Panc1 (cell line): ENCODE measurements around the gene TBCK. TPM values are rescaled to one million over a fixed set of nuclear protein-coding genes. Genes with fewer than 3 reads are reported as not detected.

ENCODE experiments used
- ATAC-seq: fragments of 200-7000 bp; cut with Tn5 transposase; 2 replicates; pipeline ENCODE4 v1.9.1; 2020; ENCODE audit warnings: mild to moderate bottlenecking, moderate library complexity
- BruUV-seq: library from RNA; stranded (reverse); fragments of 400-500 nt; replicated peaks from 2 replicates; lab custom pipeline; 2021; lab: Mats Ljungman, UMichigan
- CTCF ChIA-PET: fragments of 300-600 bp; sonication (Branson Sonifier 250); formaldehyde crosslinking; loops from one replicate; lab custom pipeline; 2022; ENCODE audit warnings: antibody characterized with exemption; lab: Charles Lee
- POLR2A ChIA-PET: fragments of 300-600 bp; sonication (Branson Sonifier 250); formaldehyde crosslinking; loops from one replicate; lab custom pipeline; 2022; ENCODE audit warnings: antibody characterized with exemption; lab: Charles Lee
- DNase-seq: peaks from one replicate; pipeline ENCODE4 v3.0.0-alpha.2; 2010; ENCODE audit warnings: low read depth, low spot score
- H3K27ac ChIP-seq: 2 replicates; pipeline ENCODE4 v1.5.1; 2011; ENCODE audit warnings: mild to moderate bottlenecking, low read length, inconsistent platforms
- H3K27me3 ChIP-seq: fragments of 200-500 bp; sonication (Bioruptor generic); 2 replicates; pipeline ENCODE4 v1.6.0; 2014; ENCODE audit warnings: low read length, inconsistent platforms; ENCODE audit not compliant: control insufficient read depth, insufficient read depth
- H3K36me3 ChIP-seq: fragments of 200-500 bp; sonication (Bioruptor generic); 2 replicates; pipeline ENCODE4 v1.5.1; 2014; ENCODE audit warnings: inconsistent platforms, mild to moderate bottlenecking, low read length, moderate library complexity; ENCODE audit not compliant: control insufficient read depth, insufficient read depth
- H3K4me1 ChIP-seq: 2 replicates; pipeline ENCODE4 v1.5.1; 2011; ENCODE audit warnings: inconsistent platforms, mild to moderate bottlenecking, low read length, moderate library complexity; ENCODE audit not compliant: control insufficient read depth, insufficient read depth
- H3K4me3 ChIP-seq, 2 experiments: 2 replicates each; pipeline ENCODE4 v1.5.1; 2011 to 2012; ENCODE audit warnings: low read depth in 2 of 2, low read length in 2 of 2, mild to moderate bottlenecking in 2 of 2, inconsistent platforms in 1 of 2, moderate library complexity in 1 of 2
- H3K9me3 ChIP-seq: fragments of 200-500 bp; sonication (Bioruptor generic); 2 replicates; pipeline ENCODE4 v1.5.1; 2014; ENCODE audit warnings: low read depth, mild to moderate bottlenecking, inconsistent platforms, low read length, moderate library complexity; ENCODE audit not compliant: control insufficient read depth, insufficient read depth
- POLR2AphosphoS5 ChIP-seq: IDR thresholded peaks from 2 replicates; pipeline ENCODE4 v1.6.1; 2012; ENCODE audit warnings: mild to moderate bottlenecking, low read depth, low read length, moderate library complexity
- REST ChIP-seq, 2 experiments: IDR thresholded peaks; 2 replicates each; pipeline ENCODE4 v1.6.1; 2011 to 2012; ENCODE audit warnings: low read depth in 2 of 2, control low read depth in 1 of 2, low read length in 1 of 2, mild to moderate bottlenecking in 1 of 2, moderate library complexity in 1 of 2; ENCODE audit not compliant: insufficient read depth in 1 of 2
- SIN3A ChIP-seq: IDR thresholded peaks from 2 replicates; pipeline ENCODE4 v1.6.1; 2012; ENCODE audit warnings: low read depth, mild to moderate bottlenecking, low read length, moderate library complexity, borderline replicate concordance; ENCODE audit not compliant: insufficient read depth
- TCF7L2 ChIP-seq: IDR thresholded peaks from 2 replicates; pipeline ENCODE4 v1.6.1; 2011; ENCODE audit warnings: mild to moderate bottlenecking, low read depth, low read length, inconsistent platforms
- in situ Hi-C: cut with HindIII; loops from 2 replicates; pipeline ENCODE4 v1.10.0; 2016; ENCODE audit warnings: low sequenced_read_pairs, low pct_unique_long_range_greater_than_20kb
- intact Hi-C: fragments of 100-400 bp; cut with micrococcal nuclease; formaldehyde crosslinking; loops from one replicate; pipeline ENCODE4 v1.10.0; 2022; ENCODE audit not compliant: unreplicated experiment
- total RNA-seq: library from RNA; stranded (reverse); gene quantifications from one replicate; pipeline ENCODE4 v1.2.1, GENCODE V29; 2021; ENCODE audit not compliant: unreplicated experiment
- TF ChIP-seq, protein P1 (sequence below): fragments of 450-650 bp; IDR thresholded peaks from 2 replicates; pipeline ENCODE4 v1.5.1; 2017; ENCODE audit warnings: mild to moderate bottlenecking

The TBCK gene
- total RNA-seq, 1 experiment from 2014 or later, result 15.1 TPM

DNA sequence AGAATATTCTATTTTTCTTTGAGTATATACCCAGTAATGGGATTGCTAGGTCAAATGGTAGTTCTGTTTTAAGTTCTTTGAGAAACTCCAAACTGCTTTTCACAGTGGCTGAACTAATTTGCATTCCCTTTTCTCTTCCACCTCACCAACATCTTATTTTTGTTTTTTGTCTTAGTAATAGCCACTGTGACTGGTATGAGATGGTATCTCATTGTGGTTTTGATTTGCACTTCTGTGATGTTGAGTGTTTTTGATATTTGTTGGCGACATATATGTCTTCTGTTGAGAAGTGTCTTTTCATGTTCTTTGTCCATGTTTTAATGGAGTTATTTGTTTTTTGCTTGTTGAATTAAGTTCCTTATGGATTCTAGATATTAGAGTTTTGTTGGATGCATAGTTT is 24.8 kb upstream of the TBCK start:
- intact Hi-C loops (no loop called here), in situ Hi-C loops (no loop called here)
- no TSS peak for BruUV-seq
- H3K27me3 ChIP-seq, result no peaks in the 10 kb centered on the region
- TF ChIP-seq POLR2AphosphoS5 (no peak), REST (IDR thresholded peaks at IDR 0.05; ENCODE audit: insufficient read depth in 1 of 2, low read depth in 2 of 2, low read length in 1 of 2) (no peak), SIN3A (no peak), TCF7L2 (no peak)
- TF ChIP-seq, protein P1, sequence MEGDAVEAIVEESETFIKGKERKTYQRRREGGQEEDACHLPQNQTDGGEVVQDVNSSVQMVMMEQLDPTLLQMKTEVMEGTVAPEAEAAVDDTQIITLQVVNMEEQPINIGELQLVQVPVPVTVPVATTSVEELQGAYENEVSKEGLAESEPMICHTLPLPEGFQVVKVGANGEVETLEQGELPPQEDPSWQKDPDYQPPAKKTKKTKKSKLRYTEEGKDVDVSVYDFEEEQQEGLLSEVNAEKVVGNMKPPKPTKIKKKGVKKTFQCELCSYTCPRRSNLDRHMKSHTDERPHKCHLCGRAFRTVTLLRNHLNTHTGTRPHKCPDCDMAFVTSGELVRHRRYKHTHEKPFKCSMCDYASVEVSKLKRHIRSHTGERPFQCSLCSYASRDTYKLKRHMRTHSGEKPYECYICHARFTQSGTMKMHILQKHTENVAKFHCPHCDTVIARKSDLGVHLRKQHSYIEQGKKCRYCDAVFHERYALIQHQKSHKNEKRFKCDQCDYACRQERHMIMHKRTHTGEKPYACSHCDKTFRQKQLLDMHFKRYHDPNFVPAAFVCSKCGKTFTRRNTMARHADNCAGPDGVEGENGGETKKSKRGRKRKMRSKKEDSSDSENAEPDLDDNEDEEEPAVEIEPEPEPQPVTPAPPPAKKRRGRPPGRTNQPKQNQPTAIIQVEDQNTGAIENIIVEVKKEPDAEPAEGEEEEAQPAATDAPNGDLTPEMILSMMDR, result no peak
- H3K9me3 ChIP-seq, result no peaks in the 10 kb centered on the region
- no peak overlapping the region for H3K4me3 ChIP-seq
- CTCF ChIA-PET, result no interaction called here
- H3K4me1 ChIP-seq, result no peaks in the 10 kb centered on the region
- H3K36me3 ChIP-seq, result no peaks in the 10 kb centered on the region; the same call in 1 of the 2 replicates
- no peak for ATAC-seq
- no peak for DNase-seq
- POLR2A ChIA-PET, result no interaction called here
- H3K27ac ChIP-seq, result no peak overlapping the region

DNA sequence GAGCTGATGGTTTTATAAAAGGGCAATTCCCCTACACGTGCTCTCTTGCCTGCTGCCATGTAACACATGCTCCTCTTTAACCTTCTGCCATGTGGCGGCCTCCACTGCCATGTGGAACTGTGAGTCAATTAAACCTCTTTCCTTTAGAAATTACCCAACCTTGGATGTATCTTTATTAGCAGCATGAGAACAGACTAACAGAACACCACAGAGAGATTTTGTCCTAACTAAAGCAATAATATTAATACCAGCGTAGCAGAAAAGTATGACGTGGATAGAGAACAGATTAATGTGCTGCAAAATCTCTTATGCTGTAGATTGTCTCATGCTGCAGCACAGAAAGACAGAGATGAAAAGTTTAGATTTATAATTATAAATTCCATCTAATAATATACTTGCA is 23.4 kb upstream of the TBCK start:
- POLR2A ChIA-PET, result no interaction called here
- intact Hi-C loops, result no loop called here

More for the DNA sequence above, 23.4 kb upstream of the TBCK start:
- no peaks in the 10 kb centered on the region; the same call in 1 of the 2 replicates for H3K36me3 ChIP-seq
- H3K27me3 ChIP-seq, result no peaks in the 10 kb centered on the region
- no peak overlapping the region for H3K27ac ChIP-seq
- no peak for DNase-seq
- CTCF ChIA-PET, result no interaction called here
- no peak overlapping the region for H3K4me3 ChIP-seq
- BruUV-seq, result no TSS peak
- in situ Hi-C loops, result no loop called here
- no peaks in the 10 kb centered on the region for H3K9me3 ChIP-seq
- TF ChIP-seq REST (IDR thresholded peaks at IDR 0.05; ENCODE audit: insufficient read depth in 1 of 2, low read depth in 2 of 2, low read length in 1 of 2), result no peak
- ATAC-seq, result no peak
- no peaks in the 10 kb centered on the region for H3K4me1 ChIP-seq
